ENCODE results near the gene SLAIN1.

SLAIN1 gene

GRCh38 chr13:77767413-77767812, 69.9 kb downstream of the SLAIN1 start:
- no peak for DNase-seq
- Histone ChIP-seq H3K4me3 (ENCODE audit: low read depth, low read length) (no peak overlapping the region), H3K27me3 (replicated peaks) (no peaks in the 10 kb centered on the region), H3K36me3 (replicated peaks) (no peaks in the 10 kb centered on the region), H3K27ac (no peak overlapping the region)
- no peak for TF ChIP-seq CTCF (IDR thresholded peaks at IDR 0.05; ENCODE audit: low read depth, low read length, missing control alignments)
- in situ Hi-C loops (cut with HindIII; ENCODE audit: low pct_ligation_motif_present, low sequenced_read_pairs) = no loop called here

- TF ChIP-seq CTCF (IDR thresholded peaks at IDR 0.05; ENCODE audit: low read depth, low read length, missing control alignments) = no peak
- H3K4me3 ChIP-seq (ENCODE audit: low read depth, low read length) = no peak overlapping the region
- in situ Hi-C loops (cut with HindIII; ENCODE audit: low pct_ligation_motif_present, low sequenced_read_pairs) = no loop called here
These were observed 76.7 kb downstream of the SLAIN1 start for GRCh38 chr13:77774181-77774580.

GRCh38 chr13:77776704-77777103, 79.2 kb downstream of the SLAIN1 start:
- Histone ChIP-seq H3K36me3 (replicated peaks) (no peaks in the 10 kb centered on the region), H3K4me3 (ENCODE audit: low read depth, low read length) (no peak overlapping the region), H3K27me3 (replicated peaks) (no peaks in the 10 kb centered on the region), H3K27ac (no peak overlapping the region)
- no peak for DNase-seq
- in situ Hi-C loops (cut with HindIII; ENCODE audit: low pct_ligation_motif_present, low sequenced_read_pairs) = no loop called here
- TF ChIP-seq CTCF (IDR thresholded peaks at IDR 0.05; ENCODE audit: low read depth, low read length, missing control alignments) = no peak

More at GRCh38 chr13:77774181-77774580, 76.7 kb downstream of the SLAIN1 start:
- Histone ChIP-seq H3K36me3 (replicated peaks) (no peaks in the 10 kb centered on the region), H3K27ac (no peak overlapping the region), H3K27me3 (replicated peaks) (no peaks in the 10 kb centered on the region)
- no peak for DNase-seq

GRCh38 chr13:77779552-77780272, 82.2 kb downstream of the SLAIN1 start:
- DNase-seq = peak; percentile 33
- in situ Hi-C loops (cut with HindIII; ENCODE audit: low pct_ligation_motif_present, low sequenced_read_pairs) = no loop called here

GRCh38 chr13:77781808-77782207, 84.3 kb downstream of the SLAIN1 start:
- Histone ChIP-seq H3K27me3 (replicated peaks) (no peaks in the 10 kb centered on the region), H3K4me3 (ENCODE audit: low read depth, low read length) (no peak overlapping the region), H3K36me3 (replicated peaks) (no peaks in the 10 kb centered on the region), H3K27ac (no peak overlapping the region)
- in situ Hi-C loops (cut with HindIII; ENCODE audit: low pct_ligation_motif_present, low sequenced_read_pairs) = no loop called here
- DNase-seq = no peak
- TF ChIP-seq CTCF (IDR thresholded peaks at IDR 0.05; ENCODE audit: low read depth, low read length, missing control alignments) = no peak

More at GRCh38 chr13:77779552-77780272, 82.2 kb downstream of the SLAIN1 start:
- peak; percentile 53 for TF ChIP-seq CTCF (IDR thresholded peaks at IDR 0.05; ENCODE audit: low read depth, low read length, missing control alignments)
- no peak overlapping the region for H3K27ac ChIP-seq
- H3K27me3 ChIP-seq (replicated peaks) = no peaks in the 10 kb centered on the region
- no peaks in the 10 kb centered on the region for H3K36me3 ChIP-seq (replicated peaks)
- no peak overlapping the region for H3K4me3 ChIP-seq (ENCODE audit: low read depth, low read length)

GRCh38 chr13:77784515-77784914, 87.0 kb downstream of the SLAIN1 start:
- Histone ChIP-seq H3K27me3 (replicated peaks) (no peaks in the 10 kb centered on the region), H3K36me3 (replicated peaks) (no peaks in the 10 kb centered on the region), H3K4me3 (ENCODE audit: low read depth, low read length) (no peak overlapping the region), H3K27ac (no peak overlapping the region)
- no peak for DNase-seq
- no peak for TF ChIP-seq CTCF (IDR thresholded peaks at IDR 0.05; ENCODE audit: low read depth, low read length, missing control alignments)
- in situ Hi-C loops (cut with HindIII; ENCODE audit: low pct_ligation_motif_present, low sequenced_read_pairs) = no loop called here

Data from brain microvascular endothelial cell (primary cell).